ENCODE data around the gene DNAJB11.
"Not testable (repeated sequence)": the region's sequence is repeated elsewhere in the genome, so short reads cannot be mapped to it uniquely, and the experiment has no call there.

The DNAJB11 gene

DNA sequence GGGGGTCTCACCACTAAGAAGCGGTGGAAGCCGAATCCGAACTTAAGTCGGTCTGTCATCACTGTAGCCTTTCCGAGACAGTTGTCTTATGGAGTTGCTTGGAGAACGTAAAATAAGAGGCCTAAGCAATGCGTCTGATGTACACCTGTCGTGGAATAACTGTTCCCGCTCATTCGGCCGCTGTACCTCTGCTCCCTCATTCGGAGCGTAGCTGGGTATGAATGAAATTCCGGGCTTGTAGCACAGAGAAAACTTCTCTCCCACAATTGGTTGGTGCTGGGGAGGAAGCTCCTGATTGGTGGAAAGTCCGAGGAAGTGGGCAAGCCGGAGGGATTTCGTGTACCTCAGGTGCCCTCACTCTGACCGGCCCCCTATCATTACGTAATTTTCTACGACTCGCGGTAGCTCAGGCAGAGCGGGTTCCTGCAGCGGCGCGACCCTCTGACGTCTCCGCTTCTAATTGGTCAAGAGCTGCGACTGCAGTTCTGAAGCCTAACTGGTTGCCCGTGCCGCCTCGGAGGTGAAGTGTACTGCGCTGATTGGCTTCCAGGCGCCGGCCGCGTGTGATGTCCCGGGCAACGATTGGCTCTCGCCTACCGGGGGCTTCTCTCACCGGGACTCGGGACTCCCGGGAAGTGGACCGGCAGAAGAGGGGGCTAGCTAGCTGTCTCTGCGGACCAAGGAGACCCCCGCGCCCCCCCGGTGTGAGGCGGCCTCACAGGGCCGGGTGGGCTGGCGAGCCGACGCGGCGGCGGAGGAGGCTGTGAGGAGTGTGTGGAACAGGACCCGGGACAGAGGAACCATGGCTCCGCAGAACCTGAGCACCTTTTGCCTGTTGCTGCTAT, at the start of gene DNAJB11:
Gene DNAJB11, plus strand, starts transcription at position 625 of the 845 bp plus-strand sequence. Its CDS starts 178 bp downstream, at position 803.
- peak; percentile 92 to 95 for DNase-seq (ENCODE audit: low read depth in 2 of 2)

DNA sequence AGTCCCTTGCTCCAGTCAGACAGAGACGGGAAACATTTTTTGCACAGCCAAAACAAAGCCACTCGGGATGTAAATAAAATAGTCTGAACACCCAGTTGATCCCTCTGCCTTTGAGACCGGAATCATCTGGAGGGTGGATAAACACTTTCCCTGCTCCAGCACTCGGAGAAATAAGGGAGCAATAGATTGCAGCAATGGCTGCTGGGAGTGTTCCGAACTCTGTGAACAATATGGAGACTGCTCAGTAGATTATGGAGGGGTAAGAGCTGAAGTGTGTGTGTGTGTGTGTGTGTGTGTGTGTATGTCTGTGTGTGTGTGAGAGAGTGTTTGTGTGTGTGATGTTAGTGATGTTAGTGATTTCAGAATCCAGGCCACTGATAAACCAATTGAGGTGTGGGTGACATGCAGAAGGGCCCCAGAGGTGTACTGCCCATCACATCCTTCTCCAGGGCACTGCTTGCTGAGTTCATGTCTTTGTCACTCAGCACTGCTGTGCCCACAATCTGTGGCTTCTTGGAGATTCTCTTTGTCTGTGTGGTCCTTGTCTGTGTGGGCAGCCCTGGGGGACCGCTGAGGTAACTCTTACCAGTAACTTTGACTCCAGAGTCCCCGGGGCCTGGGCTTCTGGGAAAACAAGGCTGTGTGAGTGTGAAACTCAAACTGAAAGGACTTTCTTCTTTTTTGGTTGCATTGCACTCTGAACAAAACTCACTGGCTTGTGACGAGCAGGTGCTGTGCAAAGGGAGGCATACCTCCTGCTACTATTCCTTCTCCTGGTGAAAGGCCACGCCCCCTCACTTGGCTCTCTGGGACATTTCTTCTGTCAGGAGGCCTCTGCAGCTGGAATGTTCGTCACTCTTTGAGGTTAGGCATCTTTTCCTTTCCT, 49.3 kb upstream of the DNAJB11 start:
- no peak for DNase-seq (ENCODE audit: low read depth in 2 of 2)

DNA sequence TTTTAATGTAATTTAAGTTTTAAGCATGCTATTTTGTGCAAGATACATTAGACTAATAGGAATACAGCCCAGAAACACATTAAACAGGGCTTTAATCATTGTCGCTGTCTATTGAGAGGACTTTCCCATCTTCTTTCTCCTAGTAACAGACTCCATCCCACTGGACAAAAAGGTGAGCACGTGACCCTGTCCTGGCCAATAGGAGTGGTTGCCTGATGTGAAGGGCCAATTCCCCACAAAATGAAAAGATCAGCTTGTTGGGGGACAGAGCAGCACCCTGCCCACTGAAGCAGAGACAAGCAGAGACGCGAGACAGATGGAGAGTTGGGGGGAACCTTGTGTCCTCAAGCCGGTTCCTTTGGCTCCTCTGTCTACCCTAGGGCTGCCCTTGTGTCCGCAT, 47.5 kb upstream of the DNAJB11 start:
- no peak for DNase-seq (ENCODE audit: low read depth in 2 of 2)

DNA sequence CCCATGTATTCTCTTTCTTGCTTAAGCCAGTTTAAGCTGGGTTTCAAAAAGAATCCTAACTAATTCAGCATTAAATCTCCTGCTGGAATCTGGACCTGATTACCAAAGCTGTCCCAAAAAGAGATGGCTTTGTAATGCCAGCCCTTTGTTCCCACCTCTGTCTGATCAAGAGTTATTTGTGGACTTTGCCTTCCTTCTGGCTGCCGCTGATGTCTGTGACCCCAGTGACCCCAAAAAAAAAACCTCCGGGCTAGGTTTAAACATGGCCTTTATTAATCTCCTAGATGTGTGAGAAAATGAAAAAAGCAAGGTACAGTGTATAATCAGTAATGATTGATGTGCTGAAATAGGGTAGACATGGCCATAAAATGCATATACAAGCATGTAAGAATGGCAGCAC, 47.1 kb upstream of the DNAJB11 start:
- DNase-seq (ENCODE audit: low read depth in 2 of 2), result no peak

DNA sequence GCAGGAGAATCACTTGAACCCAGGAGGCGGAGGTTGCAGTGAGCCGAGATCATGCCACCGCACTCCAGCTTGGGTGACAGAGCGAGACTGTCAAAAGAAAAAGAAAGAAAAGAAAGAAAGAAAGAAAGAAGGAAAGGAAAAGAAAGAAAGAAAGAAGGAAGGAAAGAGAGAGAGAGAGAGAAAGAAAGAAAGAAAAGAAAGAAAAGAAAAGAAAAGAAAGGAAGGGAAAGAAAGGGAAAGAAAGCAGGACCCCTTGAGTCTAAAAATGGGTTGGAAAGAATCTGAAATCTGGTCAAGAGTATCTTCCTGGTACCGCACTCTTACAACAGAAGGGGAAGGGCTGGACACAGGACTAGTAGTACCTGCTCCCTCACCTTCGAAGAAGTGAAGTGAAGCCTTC, 45.9 kb upstream of the DNAJB11 start:
- no peak for DNase-seq (ENCODE audit: low read depth in 2 of 2)

GRCh38 chr3:186525369-186526255, 44.9 kb upstream of the DNAJB11 start:
- no peak for DNase-seq (ENCODE audit: low read depth in 2 of 2)

- no peak for DNase-seq (ENCODE audit: low read depth in 2 of 2)
Observed at GRCh38 chr3:186526256-186526606, 44.3 kb upstream of the DNAJB11 start.

DNA sequence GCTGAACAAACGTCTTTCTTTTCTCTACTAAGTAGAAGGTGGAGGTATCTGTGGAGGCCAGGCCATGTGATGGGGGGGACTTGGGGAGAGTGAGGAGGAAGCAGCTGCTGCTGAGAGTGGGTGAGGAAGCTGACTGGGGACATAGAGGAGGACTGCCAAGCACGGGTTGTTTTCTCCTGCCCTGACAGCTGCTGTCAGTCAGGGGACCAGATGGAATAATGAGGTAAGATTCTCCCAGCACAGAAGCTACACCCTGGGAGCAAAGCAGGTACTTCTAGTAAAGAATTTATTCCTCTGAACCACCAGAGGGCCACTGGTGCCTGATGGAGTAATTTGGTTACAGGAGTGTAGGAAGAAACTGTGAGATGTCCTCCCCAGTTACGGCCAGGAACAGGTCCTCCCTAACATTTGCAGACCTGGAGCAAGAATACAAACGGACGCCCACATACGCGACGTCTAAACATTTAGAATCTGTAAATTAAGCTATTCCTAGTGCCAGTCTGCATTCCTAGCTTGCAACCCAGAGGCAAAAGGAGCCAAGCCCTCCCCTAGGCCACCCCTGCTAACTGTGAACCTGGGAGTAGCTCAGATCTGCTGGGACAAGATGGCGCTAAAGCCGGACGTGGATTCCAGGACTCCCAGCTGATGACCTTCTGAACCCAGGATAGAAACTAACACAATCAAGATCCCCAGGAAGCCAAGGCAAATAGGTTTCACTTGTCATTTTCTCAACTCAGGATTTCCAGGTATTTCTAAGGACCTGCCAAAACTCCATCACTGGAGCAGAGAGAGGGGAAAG, 41.1 kb upstream of the DNAJB11 start:
- no peak for DNase-seq (ENCODE audit: low read depth in 2 of 2)

DNA sequence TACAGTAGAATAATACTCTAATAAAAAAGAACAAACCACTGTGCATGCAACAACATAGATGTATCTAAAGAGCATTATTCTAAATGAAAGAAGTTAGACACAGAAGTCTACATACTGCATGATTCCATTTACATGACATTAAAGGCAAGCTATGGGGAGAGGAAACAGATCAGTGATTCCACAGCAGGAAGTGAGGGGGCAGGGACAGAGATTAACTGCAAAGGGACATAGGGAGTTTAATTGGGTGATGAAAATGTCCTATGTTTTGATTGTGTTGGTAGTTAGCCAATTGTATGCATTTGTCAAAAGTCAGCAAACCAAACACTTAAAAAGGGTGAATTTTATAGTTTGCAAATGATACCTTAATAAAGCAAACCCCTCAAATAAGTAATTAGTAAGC, 40.1 kb upstream of the DNAJB11 start:
- no peak for DNase-seq (ENCODE audit: low read depth in 2 of 2)

- DNase-seq (ENCODE audit: low read depth in 2 of 2), result not testable (repeated sequence)
Observed at GRCh38 chr3:186531694-186532093, 38.8 kb upstream of the DNAJB11 start.

DNA sequence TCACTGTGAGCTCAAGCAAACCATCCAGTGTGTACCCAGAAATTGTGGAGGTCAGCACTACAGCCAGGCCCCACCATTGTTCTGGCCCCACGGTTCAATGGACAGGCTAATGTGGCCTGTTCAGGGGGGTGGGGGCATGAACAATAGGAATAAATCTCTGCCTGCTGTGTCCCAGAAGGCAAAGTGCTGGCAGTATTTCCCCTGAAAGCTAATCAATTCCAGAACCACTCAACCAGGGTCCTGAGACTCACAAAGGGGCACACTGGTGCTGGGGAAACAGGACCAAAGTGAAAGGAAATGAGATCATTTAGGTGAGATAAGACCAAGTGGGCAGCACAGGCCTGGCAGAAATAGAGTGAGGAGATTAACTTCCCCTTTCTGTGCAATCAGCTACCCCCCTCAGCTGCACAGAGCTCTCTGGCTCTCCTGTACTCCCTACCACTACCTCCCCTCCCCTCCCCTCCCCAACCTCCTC, 37.9 kb upstream of the DNAJB11 start:
- no peak for DNase-seq (ENCODE audit: low read depth in 2 of 2)

GRCh38 chr3:186534113-186534669, 36.3 kb upstream of the DNAJB11 start:
- DNase-seq (ENCODE audit: low read depth in 2 of 2), result peak in 1 of 2 donors; percentile 30

GRCh38 chr3:186536883-186537844, 33.4 kb upstream of the DNAJB11 start:
- no peak for DNase-seq (ENCODE audit: low read depth in 2 of 2)

GRCh38 chr3:186538779-186539178, 31.7 kb upstream of the DNAJB11 start:
- DNase-seq (ENCODE audit: low read depth in 2 of 2), result no peak

- DNase-seq (ENCODE audit: low read depth in 2 of 2), result peak; percentile 57 to 83
Observed at GRCh38 chr3:186540221-186540834, 30.2 kb upstream of the DNAJB11 start.

DNA sequence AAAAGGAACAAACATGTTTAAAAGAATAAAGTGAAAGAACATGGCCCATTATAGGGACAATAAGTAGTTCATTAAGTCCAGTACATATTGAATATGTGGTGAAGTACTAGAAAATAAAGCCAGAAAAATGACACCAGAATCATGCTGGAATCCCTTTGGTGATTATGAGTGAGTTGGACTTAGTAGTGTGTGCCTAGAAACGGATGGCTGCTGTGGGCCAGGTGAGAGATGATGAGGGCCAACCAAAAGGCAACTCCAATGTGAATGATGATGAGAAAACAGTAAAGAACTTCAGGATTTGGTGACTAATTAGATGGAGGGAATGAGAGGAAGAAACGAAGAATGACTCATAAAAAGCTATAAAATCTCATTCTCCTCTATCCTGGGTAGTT, 29.7 kb upstream of the DNAJB11 start:
- DNase-seq (ENCODE audit: low read depth in 2 of 2), result no peak

- DNase-seq (ENCODE audit: low read depth in 2 of 2), result no peak
Observed at GRCh38 chr3:186544281-186544680, 26.2 kb upstream of the DNAJB11 start, which contains the start of gene CRYGS. Gene CRYGS, minus strand, starts transcription at chr3:186544380. Its CDS starts 54 bp downstream, at chr3:186544326.

DNA sequence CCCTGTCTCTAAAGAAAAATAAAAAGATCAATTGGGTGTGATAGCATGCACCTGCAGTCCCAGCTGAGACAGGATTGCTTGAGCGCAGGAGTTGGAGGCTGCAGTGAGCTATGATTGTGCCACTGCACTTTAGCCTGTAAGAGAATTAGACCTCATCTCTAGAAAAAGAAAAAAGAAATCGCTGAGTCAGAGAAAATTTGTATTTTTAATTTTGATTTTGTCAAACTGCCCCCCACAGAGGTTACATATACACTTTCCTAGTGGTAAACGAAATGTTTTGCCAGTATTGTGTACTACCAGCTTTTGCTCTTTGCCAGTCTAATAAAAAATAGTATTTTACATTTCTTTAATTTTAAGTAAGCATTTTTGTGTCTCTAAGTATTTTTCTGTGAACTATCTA, 21.0 kb upstream of the DNAJB11 start:
- DNase-seq (ENCODE audit: low read depth in 2 of 2), result no peak

DNA sequence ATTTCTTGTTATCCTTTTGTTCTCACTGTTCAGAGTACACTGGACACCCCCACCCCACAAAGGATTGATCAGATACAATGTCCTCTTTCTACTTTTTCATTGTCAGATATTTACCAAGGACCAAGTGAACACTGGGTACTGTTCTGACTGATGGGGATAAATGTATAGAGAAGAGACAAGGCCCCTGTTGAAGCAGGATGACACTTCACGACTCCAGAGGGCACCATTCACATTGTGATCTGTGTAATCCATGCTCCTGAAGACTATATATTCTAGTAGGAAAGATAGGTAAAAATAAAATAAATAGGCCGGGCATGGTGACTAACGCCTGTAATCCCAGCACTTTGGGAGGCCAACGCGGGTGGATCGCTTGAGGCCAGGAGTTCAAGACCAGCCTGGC, 19.1 kb upstream of the DNAJB11 start:
- no peak for DNase-seq (ENCODE audit: low read depth in 2 of 2)

Data from stimulated activated CD4-positive, alpha-beta T cell treated with anti-CD3 and anti-CD28 coated beads, Interleukin-1b, Interleukin-23, amount 100 ng/mL, for 4 hours (primary cell).